NCI-H345 treated with DMSO at 0.1 percent for 48 hours (cell line): ENCODE data around the gene RSRP1.

Source experiments
- DNase-seq: peaks from one replicate; lab custom pipeline; 2025; ENCODE audit not compliant: unreplicated experiment; lab: John Stamatoyannopoulos, UW

The RSRP1 gene

GRCh38 chr1:25194054-25194453 is 53.2 kb downstream of the RSRP1 start:
- no peak for DNase-seq

GRCh38 chr1:25193229-25193628 is 54.0 kb downstream of the RSRP1 start:
- no peak for DNase-seq
